Mesendoderm (in vitro differentiated cells): ENCODE data around the gene PMEPA1.

ENCODE experiments used
- DNase-seq: peaks from one replicate; pipeline ENCODE4 v3.0.0; 2013
- H2AK5ac ChIP-seq: 2 replicates; pipeline ENCODE4 v1.6.1; 2013; ENCODE audit warnings: low read length, inconsistent platforms
- H2BK120ac ChIP-seq: 2 replicates; pipeline ENCODE4 v1.6.1; 2013; ENCODE audit warnings: low read depth, mild to moderate bottlenecking, low read length, moderate library complexity, mixed read lengths
- H2BK15ac ChIP-seq: replicated peaks from 2 replicates; pipeline ENCODE4 v1.6.1; 2013; ENCODE audit warnings: low read depth, mild to moderate bottlenecking, moderate library complexity
- H2BK5ac ChIP-seq: 2 replicates; pipeline ENCODE4 v1.6.1; 2013; ENCODE audit warnings: low read length, inconsistent platforms
- H3K18ac ChIP-seq: 2 replicates; pipeline ENCODE4 v1.6.1; 2013; ENCODE audit warnings: mild to moderate bottlenecking, low read length, mixed read lengths
- H3K23ac ChIP-seq: one replicate; pipeline ENCODE4 v1.6.1; 2013; ENCODE audit warnings: low read length
- H3K27ac ChIP-seq: 2 replicates; pipeline ENCODE4 v1.5.1; 2013; ENCODE audit warnings: low read depth, mild to moderate bottlenecking, inconsistent platforms, low read length, moderate library complexity
- H3K27me3 ChIP-seq: 2 replicates; pipeline ENCODE4 v1.6.1; 2013; ENCODE audit warnings: low read length, control low read depth, mild to moderate bottlenecking, inconsistent platforms; ENCODE audit not compliant: insufficient read depth, poor library complexity
- H3K36me3 ChIP-seq: 2 replicates; pipeline ENCODE4 v1.6.1; 2013; ENCODE audit warnings: low read length, inconsistent platforms; ENCODE audit not compliant: control insufficient read depth, insufficient read depth
- H3K4ac ChIP-seq: one replicate; pipeline ENCODE4 v1.6.1; 2013; ENCODE audit warnings: low read depth, mild to moderate bottlenecking, low read length, moderate library complexity
- H3K4me1 ChIP-seq: 2 replicates; pipeline ENCODE4 v1.6.1; 2013; ENCODE audit warnings: low read depth, low read length, inconsistent platforms; ENCODE audit not compliant: control insufficient read depth
- H3K4me2 ChIP-seq: 2 replicates; pipeline ENCODE4 v1.6.1; 2013; ENCODE audit warnings: low read length
- H3K4me3 ChIP-seq: 2 replicates; pipeline ENCODE4 v1.5.1; 2013; ENCODE audit warnings: mild to moderate bottlenecking, low read length
- H3K56ac ChIP-seq: one replicate; pipeline ENCODE4 v1.6.1; 2013; ENCODE audit warnings: low read length
- H3K79me1 ChIP-seq: 2 replicates; pipeline ENCODE4 v1.6.1; 2013; ENCODE audit warnings: low read length, inconsistent platforms
- H3K79me2 ChIP-seq: 2 replicates; pipeline ENCODE4 v1.6.1; 2013; ENCODE audit warnings: mild to moderate bottlenecking, low read length; ENCODE audit not compliant: control insufficient read depth, insufficient read depth
- H3K9ac ChIP-seq: 2 replicates; pipeline ENCODE4 v1.6.1; 2013; ENCODE audit warnings: low read length, inconsistent platforms
- H4K5ac ChIP-seq: one replicate; pipeline ENCODE4 v1.6.1; 2013; ENCODE audit warnings: low read length
- H4K8ac ChIP-seq: one replicate; pipeline ENCODE4 v1.6.1; 2013; ENCODE audit warnings: low read depth, mild to moderate bottlenecking, control low read depth, low read length, moderate library complexity
- WGBS: extraction: QIAGEN DNeasy Blood & Tissue Kit; methylation state at CpG from one replicate; pipeline ENCODE4 v1.1.7; 2013; ENCODE audit warnings: low lambda C conversion rate, missing lambda C conversion rate; ENCODE audit not compliant: insufficient coverage; ENCODE audit errors: extremely low coverage; 5-methylcytosine and 5-hydroxymethylcytosine counted together

PMEPA1 gene

GRCh38 chr20:57736738-57737347 lies 27.0 kb upstream of the PMEPA1 start:
- H3K18ac ChIP-seq: no peak overlapping the region
- H3K27me3 ChIP-seq: no peaks in the 10 kb centered on the region
- H3K9ac ChIP-seq: no peak overlapping the region
- H2BK120ac ChIP-seq: no peak overlapping the region
- no peak overlapping the region for H3K27ac ChIP-seq
- no peak overlapping the region for H4K8ac ChIP-seq
- H4K5ac ChIP-seq: no peak overlapping the region
- WGBS: no CpG with 5 or more reads among the region's 10 CpGs
- H3K4ac ChIP-seq: no peak overlapping the region
- H3K23ac ChIP-seq: no peak overlapping the region
- no peak overlapping the region for H3K4me2 ChIP-seq
- H2BK5ac ChIP-seq: no peak overlapping the region
- no peaks in the 10 kb centered on the region for H3K36me3 ChIP-seq
- no peak overlapping the region for H2AK5ac ChIP-seq
- H3K4me1 ChIP-seq: peaks cover 4% of the 10 kb centered on the region
- H3K79me1 ChIP-seq: no peaks in the 10 kb centered on the region
- no peak overlapping the region for H2BK15ac ChIP-seq
- H3K56ac ChIP-seq: no peak overlapping the region
- H3K79me2 ChIP-seq: no peaks in the 10 kb centered on the region
- no peak for DNase-seq
- H3K4me3 ChIP-seq: no peak overlapping the region

GRCh38 chr20:57735831-57736737 lies 26.3 kb upstream of the PMEPA1 start:
- no peak overlapping the region for H2BK15ac ChIP-seq
- H3K27ac ChIP-seq: no peak overlapping the region
- no peak overlapping the region for H3K4me3 ChIP-seq
- H3K56ac ChIP-seq: no peak overlapping the region
- H2BK5ac ChIP-seq: no peak overlapping the region
- H4K5ac ChIP-seq: no peak overlapping the region
- no peaks in the 10 kb centered on the region for H3K27me3 ChIP-seq
- H3K9ac ChIP-seq: no peak overlapping the region
- H3K4me2 ChIP-seq: no peak overlapping the region
- no peaks in the 10 kb centered on the region for H3K36me3 ChIP-seq
- no peak overlapping the region for H2AK5ac ChIP-seq
- H4K8ac ChIP-seq: no peak overlapping the region
- no peak overlapping the region for H2BK120ac ChIP-seq
- no peak overlapping the region for H3K23ac ChIP-seq
- no peaks in the 10 kb centered on the region for H3K79me1 ChIP-seq
- H3K79me2 ChIP-seq: no peaks in the 10 kb centered on the region
- H3K4ac ChIP-seq: no peak overlapping the region
- WGBS: no CpG with 5 or more reads among the region's 8 CpGs
- DNase-seq: no peak
- H3K4me1 ChIP-seq: peaks cover 4% of the 10 kb centered on the region
- no peak overlapping the region for H3K18ac ChIP-seq

GRCh38 chr20:57734754-57735153 lies 24.9 kb upstream of the PMEPA1 start:
- Histone ChIP-seq H3K79me2 (no peaks in the 10 kb centered on the region), H3K79me1 (no peaks in the 10 kb centered on the region), H2BK120ac (no peak overlapping the region), H3K4me3 (no peak overlapping the region), H2BK15ac (no peak overlapping the region), H3K56ac (no peak overlapping the region), H4K5ac (no peak overlapping the region), H2AK5ac (no peak overlapping the region), H3K4me1 (peaks cover 4% of the 10 kb centered on the region), H3K4me2 (no peak overlapping the region), H3K4ac (no peak overlapping the region), H3K27me3 (no peaks in the 10 kb centered on the region), H3K9ac (no peak overlapping the region), H4K8ac (no peak overlapping the region), H3K27ac (no peak overlapping the region), H2BK5ac (no peak overlapping the region), H3K36me3 (no peaks in the 10 kb centered on the region), H3K23ac (no peak overlapping the region), H3K18ac (no peak overlapping the region)
- no peak for DNase-seq
- WGBS: no CpG with 5 or more reads among the region's 6 CpGs

GRCh38 chr20:57732226-57732625 lies 22.4 kb upstream of the PMEPA1 start:
- H3K56ac ChIP-seq: no peak overlapping the region
- DNase-seq: no peak
- no peak overlapping the region for H4K8ac ChIP-seq
- H3K23ac ChIP-seq: no peak overlapping the region
- no peak overlapping the region for H2BK120ac ChIP-seq
- H4K5ac ChIP-seq: no peak overlapping the region
- H2AK5ac ChIP-seq: no peak overlapping the region
- H3K4me1 ChIP-seq: no peaks in the 10 kb centered on the region
- H3K4me2 ChIP-seq: no peak overlapping the region
- no CpG with 5 or more reads among the region's 4 CpGs for WGBS
- no peaks in the 10 kb centered on the region for H3K79me2 ChIP-seq
- no peak overlapping the region for H3K9ac ChIP-seq
- no peak overlapping the region for H3K27ac ChIP-seq
- H3K27me3 ChIP-seq: no peaks in the 10 kb centered on the region
- H3K79me1 ChIP-seq: no peaks in the 10 kb centered on the region
- no peak overlapping the region for H2BK15ac ChIP-seq
- no peaks in the 10 kb centered on the region for H3K36me3 ChIP-seq
- H3K4ac ChIP-seq: no peak overlapping the region
- no peak overlapping the region for H3K18ac ChIP-seq
- no peak overlapping the region for H2BK5ac ChIP-seq
- H3K4me3 ChIP-seq: no peak overlapping the region

- DNase-seq: no peak
- Histone ChIP-seq H3K18ac (no peak overlapping the region), H3K4me3 (no peak overlapping the region), H3K4ac (no peak overlapping the region), H2AK5ac (no peak overlapping the region), H2BK15ac (no peak overlapping the region), H3K79me2 (no peaks in the 10 kb centered on the region), H3K79me1 (no peaks in the 10 kb centered on the region), H4K8ac (no peak overlapping the region), H3K9ac (no peak overlapping the region), H3K23ac (no peak overlapping the region), H4K5ac (no peak overlapping the region), H3K4me1 (no peaks in the 10 kb centered on the region), H3K27me3 (no peaks in the 10 kb centered on the region), H2BK5ac (no peak overlapping the region), H3K56ac (no peak overlapping the region), H3K36me3 (no peaks in the 10 kb centered on the region), H3K4me2 (no peak overlapping the region), H2BK120ac (no peak overlapping the region), H3K27ac (no peak overlapping the region)
- no CpG with 5 or more reads among the region's 4 CpGs for WGBS
These were observed 18.9 kb upstream of the PMEPA1 start for GRCh38 chr20:57728762-57729161.
